ENCODE measurements around the gene ARL6IP6.

The ARL6IP6 gene

DNA sequence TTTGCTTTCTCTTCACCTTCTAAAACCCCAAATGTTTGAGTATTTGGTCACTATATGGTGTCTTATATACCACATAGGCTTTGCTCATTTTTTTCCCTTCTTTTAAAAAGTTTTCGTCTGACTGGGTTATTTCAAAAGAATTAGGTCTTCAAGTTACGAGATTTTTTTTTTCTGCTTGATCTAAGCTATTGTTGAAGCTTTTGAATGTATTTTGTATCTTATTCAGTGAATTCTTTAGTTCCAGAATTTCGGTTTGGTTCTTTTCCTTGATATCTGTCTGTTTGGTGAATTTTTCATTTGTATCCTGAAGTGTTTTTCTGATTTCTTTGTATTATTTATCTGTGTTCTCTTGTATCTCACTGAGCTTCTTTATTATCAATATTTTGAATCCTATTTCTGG, 93.5 kb downstream of the ARL6IP6 start:
- FAIRE-seq, result no peak

Data from islet of Langerhans (tissue), 1 donor.